Adrenal gland (tissue), 12 donors: Measurements from ENCODE around the gene RND1. TPM values are rescaled to one million over a fixed set of nuclear protein-coding genes. Genes with fewer than 3 reads are reported as not detected.

ENCODE experiments used
- DNase-seq, 7 donors: peaks; one replicate each; pipeline ENCODE4 v3.0.0-alpha.2; 2019 to 2020
- H3K27ac ChIP-seq, 5 donors: fragments of 200-600 bp; sonication (generic) in 4 of 5; 1 replicate in 3 of 5; 2 replicates in 2 of 5; pipeline versions ENCODE4 v1.5.1 to v1.8.0; 2016 to 2020; ENCODE audit warnings: mild to moderate bottlenecking in 1 of 5
- H3K27me3 ChIP-seq: fragments of 200-600 bp; 2 replicates; pipeline ENCODE4 v1.8.0; 2021
- H3K36me3 ChIP-seq, 2 donors: fragments of 200-600 bp; replicated peaks in 1 of 2; 1 replicate in 1 of 2; 2 replicates in 1 of 2; pipeline versions ENCODE4 v1.5.1 to v1.8.0; 2018 to 2022
- H3K4me1 ChIP-seq, 2 donors: fragments of 200-600 bp; replicated peaks in 1 of 2; 1 replicate in 1 of 2; 2 replicates in 1 of 2; pipeline versions ENCODE4 v1.5.1 to v1.8.0; 2018 to 2021
- H3K4me3 ChIP-seq, 4 donors: fragments of 200-600 bp; sonication (generic) in 3 of 4; one replicate each; pipeline ENCODE4 v1.5.1; 2016 to 2018
- H3K9me3 ChIP-seq, 3 donors: fragments of 200-600 bp; sonication (generic) in 1 of 3; replicated peaks in 1 of 3; 1 replicate in 2 of 3; 2 replicates in 1 of 3; pipeline versions ENCODE4 v1.5.1 to v1.8.0; 2016 to 2021
- CTCF ChIP-seq, 6 experiments: fragments of 450-650 bp in 4 of 6; fragments of 200-600 bp in 2 of 6; sonication (generic) in 1 of 6; IDR thresholded peaks; 1 replicate in 5 of 6; 2 replicates in 1 of 6; pipeline versions ENCODE4 v1.5.1 to v1.8.0; 2016 to 2021; ENCODE audit warnings: antibody characterized with exemption in 6 of 6, mild to moderate bottlenecking in 2 of 6, moderate library complexity in 1 of 6
- POLR2A ChIP-seq, 2 donors: fragments of 450-650 bp; IDR thresholded peaks; one replicate each; pipeline ENCODE4 v1.6.1; 2017; ENCODE audit warnings: antibody characterized with exemption in 2 of 2, mild to moderate bottlenecking in 2 of 2, moderate library complexity in 1 of 2
- WGBS, 4 donors: extraction: QIAGEN DNeasy Blood & Tissue Kit in 2 of 4; methylation state at CpG; one replicate each; pipeline versions ENCODE4 v1.1.5 to v1.1.7; 2013 to 2017; 5-methylcytosine and 5-hydroxymethylcytosine counted together
- intact Hi-C, 2 donors: fragments of 100-400 bp; cut with DNase I; formaldehyde crosslinking; loops; one replicate each; pipeline versions ENCODE4 v1.14.1 to v1.15.0; 2022 to 2023
- polyA plus RNA-seq, 3 donors: library from polyadenylated mRNA; stranded (reverse); fragments of 200-250 nt in 2 of 3; fragments of 350-450 nt in 1 of 3; fragmentation: Illumina TruSeq in 1 of 3; extraction: RNeasy Lipid Tissue Mini Kit (QIAGEN cat#74804) in 1 of 3; gene quantifications; one replicate each; pipeline ENCODE4 v1.2.3, GENCODE V29; 2013 to 2014
- total RNA-seq, 9 donors: library from RNA; depleted of rRNA in 4 of 9; stranded (reverse); fragments of >200 nt in 4 of 9; fragments of 120-200 nt in 1 of 9; fragmentation: NEBNext Ultra II Directional in 1 of 9; extraction: Animal tissue kit (Norgen Biotek cat#: 25700) in 1 of 9; gene quantifications; one replicate each; pipeline versions ENCODE4 v1.1.0 to v1.2.4, GENCODE V29; 2013 to 2023
- donor health status: healthy with polysubstance abuse.
- donor health status: Bipolar disorder and iron deficiency.
- donor health status: DM: yes; HTN: yes; CAD: no.
- donor health status: DM: no; HTN: no; CAD: no.
- donor health status: DM: no; HTN: no; CAD: no.
- donor health status: DM: yes; HTN: yes; CAD: no.

The RND1 gene
- total and polyA plus RNA-seq, 12 donors, result 0.20 to 2.9 (median 0.43) TPM; not detected in 5

GRCh38 chr12:48831257-48831656, 34.4 kb downstream of the RND1 start:
- TF ChIP-seq CTCF (IDR thresholded peaks at IDR 0.05), result no peak
- no peak for TF ChIP-seq POLR2A (IDR thresholded peaks at IDR 0.05)
- Histone ChIP-seq H3K36me3 (peaks cover 0 to 85% of the 10 kb centered on the region in 2 donors), H3K4me3 (no peak overlapping the region), H3K27me3 (no peaks in the 10 kb centered on the region), H3K9me3 (no peaks in the 10 kb centered on the region), H3K27ac (no peak overlapping the region), H3K4me1 (peaks cover 0 to 4% of the 10 kb centered on the region in 2 donors)
- no peak for DNase-seq
- WGBS, 4 donors, result 76 to 83% (median 81%) methylated on average over 6 of the region's 6 CpGs
- intact Hi-C loops, result no loop called here

GRCh38 chr12:48828841-48829575, 36.7 kb downstream of the RND1 start:
- Histone ChIP-seq H3K4me1 (peaks cover 0 to 4% of the 10 kb centered on the region in 2 donors), H3K36me3 (peaks cover 0 to 63% of the 10 kb centered on the region in 2 donors), H3K27ac (no peak overlapping the region), H3K27me3 (no peaks in the 10 kb centered on the region), H3K9me3 (no peaks in the 10 kb centered on the region), H3K4me3 (no peak overlapping the region)
- WGBS, 4 donors, result 93 to 98% (median 94%) methylated on average over 13 to 16 of the region's 16 CpGs
- DNase-seq, result no peak
- intact Hi-C loops, result no loop called here
- TF ChIP-seq CTCF (IDR thresholded peaks at IDR 0.05), result no peak
- TF ChIP-seq POLR2A (IDR thresholded peaks at IDR 0.05), result no peak

- H3K36me3 ChIP-seq, result peaks cover 0 to 56% of the 10 kb centered on the region in 2 donors
These were observed 37.4 kb downstream of the RND1 start for GRCh38 chr12:48828293-48828692.

More at GRCh38 chr12:48828293-48828692, 37.4 kb downstream of the RND1 start:
- WGBS, 4 donors, result 66 to 96% (median 78%) methylated on average over 2 of the region's 2 CpGs
- intact Hi-C loops, result no loop called here
- Histone ChIP-seq H3K9me3 (no peaks in the 10 kb centered on the region), H3K27ac (no peak overlapping the region), H3K4me1 (peaks cover 0 to 4% of the 10 kb centered on the region in 2 donors), H3K4me3 (no peak overlapping the region), H3K27me3 (no peaks in the 10 kb centered on the region)
- TF ChIP-seq CTCF (IDR thresholded peaks at IDR 0.05), result no peak
- TF ChIP-seq POLR2A (IDR thresholded peaks at IDR 0.05), result no peak
- DNase-seq, result no peak
